GM11168 (cell line): ENCODE results near the gene SCARF2.

Experiments
- in situ Hi-C: fragments of 300-500 bp; cut with MboI; formaldehyde crosslinking; loops from one replicate; pipeline ENCODE4 v1.12.0; 2022; ENCODE audit warnings: low sequenced_read_pairs; ENCODE audit not compliant: unreplicated experiment

Gene SCARF2

DNA sequence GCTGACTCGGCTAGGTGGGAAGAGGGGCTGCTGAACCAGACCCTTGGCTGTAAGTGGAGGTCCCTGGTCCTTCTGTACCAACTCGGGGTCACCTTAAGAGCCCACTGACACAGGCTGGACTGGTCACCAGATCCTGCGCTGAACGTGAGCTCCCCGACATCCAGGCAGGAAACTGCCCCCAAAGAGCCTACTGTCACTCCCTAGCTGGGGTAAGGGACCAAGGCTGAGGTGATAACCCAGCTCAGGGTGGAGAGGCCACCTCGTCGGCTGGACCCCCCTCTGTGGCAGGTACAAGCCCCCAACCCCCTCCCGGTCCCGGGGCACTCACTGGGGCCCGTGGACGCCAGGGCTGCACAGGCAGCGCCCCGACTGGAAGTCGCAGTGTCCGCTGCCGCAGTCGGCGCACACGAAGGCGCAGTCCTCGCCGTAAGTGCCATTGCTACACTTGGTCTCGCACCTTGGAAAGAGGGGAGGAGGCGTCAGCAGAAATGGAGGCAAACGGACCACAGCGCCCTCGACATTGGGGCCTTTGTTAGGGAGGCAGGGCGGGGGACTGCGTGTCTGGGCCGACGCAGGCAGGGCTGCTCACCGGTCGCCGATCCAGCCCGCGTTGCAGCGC lies 7.4 kb downstream of the SCARF2 start:
- in situ Hi-C loops, result no loop called here

- in situ Hi-C loops, result no loop called here
Observed at GRCh38 chr22:20429254-20430100, 8.1 kb downstream of the SCARF2 start.

DNA sequence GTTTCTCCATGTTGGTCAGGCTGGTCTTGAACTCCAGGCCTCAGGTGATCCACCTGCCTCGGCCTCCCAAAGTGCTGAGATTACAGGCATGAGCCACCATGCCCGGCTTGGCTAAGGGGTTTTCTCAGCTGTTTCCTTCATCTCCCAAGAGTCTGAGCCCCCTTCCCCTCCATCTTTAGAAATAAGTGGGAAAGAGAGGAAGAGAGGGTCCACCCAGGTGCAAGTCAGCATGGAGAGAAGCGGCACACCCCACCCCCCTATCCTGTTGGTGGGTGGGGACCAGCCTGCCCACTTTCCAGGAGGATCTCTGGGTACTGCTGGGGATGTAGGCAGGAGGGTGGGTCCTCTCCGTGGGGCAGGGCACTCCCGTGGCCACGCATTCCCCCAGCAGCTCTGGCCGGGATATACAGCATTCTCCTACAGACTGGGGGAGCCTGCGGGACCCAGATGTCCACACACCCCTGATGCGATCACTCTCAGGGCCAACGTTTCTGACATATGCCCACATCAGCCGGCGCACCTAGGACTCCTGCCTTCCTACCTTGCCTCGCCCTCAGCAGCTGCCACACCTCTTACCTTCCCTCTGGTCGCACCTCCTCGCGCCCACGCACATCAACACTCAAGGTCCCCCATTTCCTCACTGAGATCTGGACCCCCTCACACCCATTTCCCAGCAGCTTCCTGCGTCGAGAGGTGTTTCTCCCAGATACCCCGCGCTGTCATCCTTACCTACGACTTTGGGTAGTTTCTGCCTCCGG lies 8.9 kb downstream of the SCARF2 start:
- in situ Hi-C loops, result no loop called here

DNA sequence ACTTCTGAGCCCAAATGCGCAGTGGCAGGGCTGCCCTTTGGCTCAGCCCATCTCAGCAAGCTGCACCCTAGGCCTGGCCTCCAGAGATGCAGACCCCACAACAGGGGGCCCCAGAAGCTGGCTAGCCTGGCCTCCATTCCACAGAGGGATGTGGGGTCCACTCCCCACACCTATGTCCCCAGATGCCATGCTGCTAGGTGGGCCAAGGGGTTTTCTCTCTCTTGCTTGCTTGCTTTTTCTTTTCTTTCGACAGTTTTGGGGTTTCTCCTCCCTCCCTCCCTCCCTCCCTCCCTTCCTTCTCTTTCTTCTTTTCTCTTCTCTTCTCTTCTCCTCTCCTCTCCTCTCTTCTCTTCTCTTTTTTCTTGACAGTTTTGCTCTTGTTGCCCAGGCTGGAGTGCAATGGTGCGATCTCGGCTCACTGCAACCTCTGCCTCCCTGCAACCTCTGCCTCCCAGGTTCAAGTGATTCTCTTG lies 9.6 kb downstream of the SCARF2 start:
- in situ Hi-C loops, result no loop called here

DNA sequence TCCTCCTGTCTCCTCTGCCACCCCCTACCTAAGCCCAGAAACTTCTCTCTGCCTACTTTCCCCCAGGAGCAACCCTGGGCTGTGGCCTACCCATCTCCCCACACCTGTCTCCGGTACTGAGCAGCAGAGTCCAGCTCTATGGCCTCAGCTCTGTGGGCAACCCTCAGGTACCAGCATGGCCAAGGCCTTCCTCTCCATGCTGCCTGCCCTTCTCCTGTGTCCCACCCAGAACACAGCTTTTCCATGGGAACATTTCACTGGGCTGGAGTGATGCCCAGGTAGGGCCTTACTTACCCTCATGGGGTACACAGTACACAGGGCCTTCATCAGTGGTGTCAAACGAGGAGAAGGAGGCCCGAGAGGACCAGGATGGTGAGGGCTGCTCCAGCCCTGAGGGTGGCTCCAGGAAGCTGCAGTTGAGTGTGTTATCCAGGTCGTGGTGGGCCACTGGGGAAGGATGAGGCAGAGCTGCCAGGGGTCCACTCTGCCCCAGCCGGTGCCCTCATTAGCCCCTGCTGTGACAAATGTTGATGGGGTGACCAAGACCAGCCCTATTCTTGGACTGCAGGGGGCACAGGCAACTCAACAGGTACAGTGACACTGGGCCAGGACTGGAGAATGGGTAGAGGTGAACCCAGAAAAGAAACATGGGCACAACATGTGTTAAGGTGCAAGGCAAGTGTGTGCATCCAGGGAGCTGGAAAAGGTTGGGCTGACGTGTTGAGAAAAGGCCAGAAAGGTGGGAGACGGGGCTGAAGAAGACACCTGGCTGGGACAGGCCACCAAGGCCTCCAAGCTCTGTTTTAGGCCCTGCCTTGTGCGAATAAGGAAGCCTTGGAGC lies 10.3 kb downstream of the SCARF2 start:
- in situ Hi-C loops, result no loop called here

- in situ Hi-C loops, result no loop called here
Observed at GRCh38 chr22:20426259-20426615, 11.4 kb downstream of the SCARF2 start.

GRCh38 chr22:20425566-20426258 lies 11.9 kb downstream of the SCARF2 start:
- in situ Hi-C loops, result no loop called here

DNA sequence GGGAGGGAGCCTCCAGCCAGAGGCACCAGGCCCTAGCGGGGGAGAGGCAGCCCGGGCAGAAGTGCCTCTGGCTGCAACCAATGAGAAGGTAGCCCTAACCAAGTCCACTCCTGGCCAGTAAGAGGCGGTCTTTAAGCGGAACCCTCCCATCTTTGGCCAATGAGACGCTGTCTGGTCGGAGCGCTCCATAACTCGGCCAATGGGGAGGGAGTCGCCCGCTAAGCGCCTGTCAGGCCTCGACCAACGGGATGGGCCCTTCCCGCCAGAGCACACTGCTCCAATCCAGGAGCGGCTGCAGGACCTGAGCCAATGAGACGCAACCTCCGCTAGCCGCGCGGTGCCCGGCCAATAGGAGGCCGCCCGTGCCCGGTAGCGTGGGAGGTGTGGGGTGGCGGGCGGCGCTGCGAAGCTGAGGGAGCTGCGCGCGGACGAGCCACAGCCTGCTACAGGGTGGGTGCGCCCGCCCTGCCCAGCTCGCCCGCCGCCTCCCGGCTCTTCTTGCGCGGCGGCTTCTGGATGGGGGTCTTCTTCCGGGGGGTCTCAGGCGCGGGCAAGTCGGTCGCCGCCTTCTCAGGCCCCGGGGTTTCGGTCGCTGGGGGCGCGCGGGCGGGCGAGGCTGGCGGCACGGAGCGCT lies 12.6 kb downstream of the SCARF2 start:
- in situ Hi-C loops, result loop anchor here (25.0 kb wide), 1 partner anchor 262 kb away; no protein-coding TSS in a partner anchor

GRCh38 chr22:20424568-20424931 lies 13.1 kb downstream of the SCARF2 start:
- in situ Hi-C loops, result loop anchor here (25.0 kb wide), 1 partner anchor 263 kb away; no protein-coding TSS in a partner anchor

- in situ Hi-C loops, result loop anchor here (25.0 kb wide), 1 partner anchor 263 kb away; no protein-coding TSS in a partner anchor
Observed at GRCh38 chr22:20423906-20424551, 13.6 kb downstream of the SCARF2 start.

DNA sequence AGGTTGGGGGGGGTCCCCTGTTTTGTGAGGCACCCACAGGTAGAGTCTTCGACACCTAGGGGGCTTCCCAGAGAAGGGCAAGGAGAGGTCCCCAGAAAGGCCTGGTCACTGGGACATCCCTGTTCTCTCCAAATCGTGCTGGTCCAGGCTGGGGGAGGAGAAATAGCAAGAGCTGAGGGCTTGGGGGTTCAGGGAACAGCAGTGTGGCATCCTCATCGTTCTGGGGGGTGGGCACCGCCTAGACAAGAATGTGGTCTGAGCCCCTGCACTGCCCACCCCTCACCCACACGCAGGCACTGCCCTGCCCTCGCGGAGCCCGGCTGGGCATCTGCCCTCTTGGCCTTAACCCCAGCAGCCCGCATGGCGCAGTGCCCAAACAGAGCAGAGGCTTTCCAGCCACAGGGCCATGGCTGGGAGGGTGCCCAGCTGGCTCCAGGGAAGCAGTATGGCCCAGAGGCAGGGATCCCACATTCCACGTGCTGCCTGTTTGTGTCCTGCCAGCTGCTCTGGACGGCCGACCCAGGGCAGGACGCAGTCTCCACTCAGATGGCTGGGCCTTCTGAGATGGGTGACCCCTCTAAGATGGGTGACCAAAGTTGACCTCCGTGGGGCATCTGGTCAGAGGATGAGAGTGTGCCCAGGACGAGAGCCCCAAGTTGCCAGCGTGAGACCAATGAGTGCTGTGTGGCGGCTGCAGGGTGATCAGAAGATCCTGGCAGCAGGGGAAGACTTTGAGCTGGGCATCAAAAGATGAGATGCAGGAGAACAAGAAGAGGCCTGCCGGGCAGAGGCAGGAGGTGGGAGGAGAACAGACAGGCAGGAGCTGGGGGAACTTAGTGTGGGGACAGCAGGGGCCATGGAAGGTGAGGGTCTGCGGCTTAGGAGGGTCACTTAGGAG lies 14.4 kb downstream of the SCARF2 start:
- in situ Hi-C loops, result loop anchor here (25.0 kb wide), 1 partner anchor 264 kb away; no protein-coding TSS in a partner anchor

GRCh38 chr22:20422271-20423007 lies 15.2 kb downstream of the SCARF2 start:
- in situ Hi-C loops, result loop anchor here (25.0 kb wide), 1 partner anchor 265 kb away; no protein-coding TSS in a partner anchor

GRCh38 chr22:20421507-20421874 lies 16.1 kb downstream of the SCARF2 start:
- in situ Hi-C loops, result loop anchor here (25.0 kb wide), 1 partner anchor 266 kb away; no protein-coding TSS in a partner anchor

- in situ Hi-C loops, result loop anchor here (25.0 kb wide), 1 partner anchor 267 kb away; no protein-coding TSS in a partner anchor
Observed at GRCh38 chr22:20420157-20420842, 17.3 kb downstream of the SCARF2 start.

GRCh38 chr22:20419664-20419951 lies 18.0 kb downstream of the SCARF2 start:
- in situ Hi-C loops, result loop anchor here (25.0 kb wide), 1 partner anchor 268 kb away; no protein-coding TSS in a partner anchor

GRCh38 chr22:20418211-20418788 lies 19.3 kb downstream of the SCARF2 start:
- in situ Hi-C loops, result loop anchor here (25.0 kb wide), 1 partner anchor 269 kb away; no protein-coding TSS in a partner anchor
